HG02840 (cell line): ENCODE results near the gene HMGXB4.

ENCODE experiments used
- ATAC-seq: cut with Tn5 transposase; IDR thresholded peaks from one replicate; pipeline ENCODE4 v1.9.1; 2021; ENCODE audit warnings: mild to moderate bottlenecking, moderate library complexity, moderate number of reproducible peaks; ENCODE audit not compliant: unreplicated experiment, low FRiP score

HMGXB4 gene

DNA sequence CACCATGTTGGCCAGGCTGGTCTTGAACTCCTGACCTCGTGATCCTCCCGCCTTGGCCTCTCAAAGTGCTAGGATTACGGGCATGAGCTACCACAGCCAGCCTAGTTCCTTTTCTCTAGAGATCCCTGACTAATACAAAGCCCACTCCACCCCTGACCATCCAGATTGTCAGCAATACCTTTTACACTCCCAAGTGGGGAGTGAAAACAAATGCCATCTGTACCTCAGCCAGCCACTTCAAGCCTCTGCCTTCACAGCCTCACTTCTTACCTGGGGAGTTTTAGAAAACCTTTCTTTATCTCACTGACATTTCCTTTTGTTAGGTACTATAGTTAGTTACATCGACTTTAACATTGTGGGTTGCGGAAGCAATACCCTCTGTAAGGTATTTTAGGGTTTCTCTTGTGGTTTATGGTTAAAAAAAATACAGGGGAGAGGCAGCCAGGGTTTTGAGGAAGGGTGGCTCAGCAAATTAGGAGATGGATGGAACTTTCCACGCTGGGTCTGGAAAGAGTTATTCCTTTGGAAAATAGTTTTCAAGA is 51.3 kb downstream of the HMGXB4 start:
- ATAC-seq: no peak

DNA sequence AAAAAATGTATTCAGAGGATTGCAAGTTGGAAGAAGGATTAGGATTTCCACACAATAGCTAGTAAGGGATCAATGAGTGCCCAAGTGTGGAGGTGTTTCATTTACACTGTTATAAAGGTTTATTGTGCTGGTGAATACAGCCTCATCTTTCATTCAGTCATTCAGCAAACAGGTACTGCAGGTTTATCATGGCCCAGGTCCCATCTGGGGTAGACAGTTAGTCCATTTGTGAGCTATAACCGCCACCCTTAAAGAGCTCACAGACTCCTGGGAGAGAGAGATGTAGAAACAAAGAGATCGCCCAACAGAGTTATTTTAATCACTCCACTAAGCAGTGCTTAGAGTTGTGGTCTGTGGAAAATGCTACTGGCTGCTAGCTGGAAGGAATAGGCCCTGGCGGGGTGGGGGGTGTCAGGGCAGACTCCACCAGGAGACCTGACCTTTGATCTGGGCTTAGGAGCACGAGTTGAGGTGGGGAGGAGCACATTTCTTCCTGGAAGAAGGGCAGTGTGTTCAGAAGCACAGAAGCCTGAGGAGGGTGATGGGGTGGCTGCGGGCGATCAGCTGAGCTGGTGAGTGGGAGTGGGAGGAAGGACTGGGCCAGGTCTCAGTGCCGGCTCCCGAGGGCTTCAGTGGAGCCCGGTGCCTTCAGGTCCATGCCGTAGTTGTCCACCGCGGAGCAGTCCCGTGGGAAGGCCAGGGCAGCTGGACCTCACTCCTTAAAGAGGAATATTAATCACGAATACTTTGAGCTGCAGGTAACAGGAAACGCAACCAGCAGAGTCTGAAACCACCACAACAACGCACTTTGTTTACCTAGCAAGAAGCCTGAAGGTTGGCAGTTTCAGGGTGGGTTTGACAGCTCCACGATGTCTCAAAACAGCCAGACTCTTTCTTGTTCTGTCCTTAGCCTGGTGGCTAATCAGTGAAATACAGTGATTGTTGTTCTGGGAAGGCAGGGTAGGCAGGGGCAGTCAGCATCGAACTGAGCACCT is 53.6 kb downstream of the HMGXB4 start:
- no peak for ATAC-seq

GRCh38 chr22:35311551-35311999 is 54.3 kb downstream of the HMGXB4 start:
- ATAC-seq: no peak

DNA sequence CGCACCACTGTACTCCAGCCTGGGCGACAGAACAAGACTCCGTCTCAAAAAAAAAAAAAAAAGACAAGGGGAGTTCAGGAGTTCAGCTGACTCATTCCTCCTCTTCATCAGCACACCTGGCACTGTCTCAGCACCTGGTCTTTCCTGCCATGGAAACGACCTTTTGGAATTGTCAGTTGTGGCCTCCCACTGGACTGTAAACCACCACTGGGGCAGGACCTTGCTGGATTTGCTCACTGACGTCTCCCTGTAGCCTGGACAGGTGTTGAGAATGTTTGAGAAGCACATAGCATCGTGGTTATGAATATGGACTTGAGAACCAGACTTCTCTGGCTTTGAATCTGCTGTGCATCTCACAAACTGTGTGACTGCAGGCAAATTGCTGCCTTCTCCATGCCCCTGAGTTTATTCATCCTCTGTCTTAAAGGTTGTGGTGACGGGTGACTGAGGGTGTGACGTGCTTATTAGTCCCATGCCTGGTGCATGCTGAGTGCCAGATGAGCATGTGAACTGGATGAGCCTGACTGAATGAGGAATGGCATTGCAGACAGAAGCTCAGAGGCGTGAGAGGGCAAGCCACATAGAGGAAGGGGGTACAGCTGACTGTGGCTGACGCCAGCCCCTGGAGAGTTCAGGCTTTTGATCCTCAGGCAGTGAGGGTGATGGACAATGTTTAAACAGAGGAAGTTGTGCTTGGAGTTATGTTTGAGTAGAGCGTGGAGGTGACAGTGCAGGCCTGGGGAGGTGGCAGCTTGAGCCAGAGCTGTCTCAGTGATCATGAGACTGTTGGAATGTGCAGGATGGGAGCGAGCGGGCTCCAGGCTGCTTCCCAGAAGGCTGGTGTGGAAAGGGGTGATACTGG is 55.1 kb downstream of the HMGXB4 start:
- no peak for ATAC-seq

GRCh38 chr22:35313311-35314121 is 56.2 kb downstream of the HMGXB4 start:
- ATAC-seq: no peak

GRCh38 chr22:35314161-35314942 is 57.1 kb downstream of the HMGXB4 start:
- ATAC-seq: no peak

DNA sequence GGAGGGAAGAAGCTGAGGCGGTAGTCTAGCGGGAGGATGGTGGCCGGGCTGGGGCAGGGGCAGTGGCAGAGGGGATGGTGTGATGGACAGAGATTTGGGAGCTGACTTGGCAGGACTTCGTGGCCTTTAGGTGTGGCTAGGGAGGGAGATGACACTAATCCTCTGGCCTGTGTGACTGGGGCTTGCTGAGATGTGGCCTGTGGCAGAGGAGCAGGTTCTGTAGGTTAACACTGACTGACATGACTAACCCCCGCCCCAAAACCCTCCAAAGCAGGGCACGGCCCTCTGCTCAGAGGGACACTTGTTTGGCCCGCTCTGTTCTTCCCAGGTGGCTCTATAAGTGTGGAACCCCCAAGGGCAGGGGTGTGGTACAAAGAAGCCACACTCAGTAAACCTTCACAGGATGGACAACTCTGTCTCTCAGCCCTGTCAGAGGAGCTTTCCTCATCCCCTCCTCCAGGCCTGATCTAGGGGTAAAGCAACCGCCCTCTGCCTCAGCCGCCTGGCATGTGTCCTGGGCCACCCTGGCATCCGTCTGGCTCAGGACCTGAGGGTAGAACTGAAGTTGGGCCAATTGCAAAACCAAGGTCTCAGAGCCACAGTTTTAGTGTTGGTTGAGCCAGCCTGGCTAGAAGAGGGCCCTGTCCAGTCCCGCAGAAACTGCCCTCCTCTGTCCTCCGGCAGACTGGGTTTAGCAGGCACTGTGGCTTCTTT is 58.0 kb downstream of the HMGXB4 start:
- no peak for ATAC-seq

GRCh38 chr22:35315855-35316745 is 58.8 kb downstream of the HMGXB4 start:
- ATAC-seq: no peak

GRCh38 chr22:35316751-35317150 is 59.5 kb downstream of the HMGXB4 start:
- no peak for ATAC-seq

GRCh38 chr22:35317680-35318290 is 60.5 kb downstream of the HMGXB4 start:
- ATAC-seq: no peak

DNA sequence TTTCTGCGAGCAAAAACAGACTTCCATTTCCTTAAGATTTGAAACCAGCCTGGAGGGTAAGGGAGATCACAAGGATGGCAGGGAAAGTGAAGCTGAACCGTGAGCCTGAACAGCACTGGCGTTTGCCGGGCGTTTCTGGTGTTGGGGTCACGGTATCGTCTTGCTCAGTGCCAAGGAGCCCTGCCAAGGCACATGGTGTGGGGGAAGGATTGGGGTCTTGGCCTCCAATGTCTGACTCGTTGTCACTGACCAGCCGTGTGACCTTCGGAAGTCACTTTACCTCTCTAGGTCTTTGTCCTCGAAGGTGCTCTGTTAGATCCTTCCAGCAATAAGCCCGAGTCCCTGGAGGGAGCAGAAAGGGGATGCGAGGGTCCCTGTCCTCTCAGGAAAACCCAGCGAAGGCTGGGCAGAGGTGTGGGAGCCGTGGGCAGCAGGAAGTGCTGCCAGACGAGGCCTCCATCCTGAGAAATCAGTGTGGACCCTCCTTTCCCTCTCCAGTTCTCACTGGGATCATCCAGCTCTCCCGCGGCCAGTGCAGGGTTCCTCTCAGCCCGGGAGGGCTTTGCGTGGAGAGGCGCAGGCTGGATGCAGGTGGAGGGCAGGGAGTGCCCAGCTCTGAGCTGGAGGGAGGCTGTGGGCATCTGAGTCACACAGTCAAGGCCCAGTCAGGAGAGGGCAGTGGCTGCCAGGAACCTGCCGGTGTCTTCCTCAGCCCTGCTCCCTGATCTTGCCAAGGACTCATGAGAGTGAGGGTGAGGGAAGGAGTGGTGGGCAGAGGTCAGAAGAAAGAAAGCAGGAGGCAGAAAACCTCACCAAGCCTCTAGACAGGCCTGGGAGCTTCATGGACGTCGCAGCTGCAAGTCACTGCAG is 61.3 kb downstream of the HMGXB4 start:
- no peak for ATAC-seq

- no peak for ATAC-seq
Observed at GRCh38 chr22:35319244-35319985, 62.1 kb downstream of the HMGXB4 start.

GRCh38 chr22:35322126-35322525 is 64.8 kb downstream of the HMGXB4 start:
- no peak for ATAC-seq

- no peak for ATAC-seq
Observed at GRCh38 chr22:35322893-35323292, 65.6 kb downstream of the HMGXB4 start.

DNA sequence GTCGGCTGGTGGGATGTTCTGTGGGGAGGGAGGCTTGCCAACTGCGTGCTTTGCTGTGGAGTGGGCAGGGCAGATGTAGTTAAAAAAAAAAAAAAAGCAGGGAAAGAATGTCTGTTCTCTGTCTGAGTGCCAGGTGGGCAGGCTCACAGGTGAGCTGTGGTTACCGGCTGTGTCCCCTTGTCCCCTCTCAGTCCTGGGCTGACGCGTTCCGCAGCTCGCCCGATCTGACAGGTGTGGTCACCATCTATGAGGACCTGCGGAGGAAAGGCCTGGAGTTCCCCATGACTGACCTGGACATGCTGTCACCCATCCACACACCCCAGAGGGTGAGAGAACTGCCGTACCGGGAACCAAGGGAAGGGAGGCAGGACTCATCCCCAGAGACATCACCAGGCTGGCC is 66.0 kb downstream of the HMGXB4 start:
- no peak for ATAC-seq

GRCh38 chr22:35324067-35324466 is 66.8 kb downstream of the HMGXB4 start:
- ATAC-seq: no peak
